Measurements from ENCODE around the gene AUTS2.

Gene AUTS2

DNA sequence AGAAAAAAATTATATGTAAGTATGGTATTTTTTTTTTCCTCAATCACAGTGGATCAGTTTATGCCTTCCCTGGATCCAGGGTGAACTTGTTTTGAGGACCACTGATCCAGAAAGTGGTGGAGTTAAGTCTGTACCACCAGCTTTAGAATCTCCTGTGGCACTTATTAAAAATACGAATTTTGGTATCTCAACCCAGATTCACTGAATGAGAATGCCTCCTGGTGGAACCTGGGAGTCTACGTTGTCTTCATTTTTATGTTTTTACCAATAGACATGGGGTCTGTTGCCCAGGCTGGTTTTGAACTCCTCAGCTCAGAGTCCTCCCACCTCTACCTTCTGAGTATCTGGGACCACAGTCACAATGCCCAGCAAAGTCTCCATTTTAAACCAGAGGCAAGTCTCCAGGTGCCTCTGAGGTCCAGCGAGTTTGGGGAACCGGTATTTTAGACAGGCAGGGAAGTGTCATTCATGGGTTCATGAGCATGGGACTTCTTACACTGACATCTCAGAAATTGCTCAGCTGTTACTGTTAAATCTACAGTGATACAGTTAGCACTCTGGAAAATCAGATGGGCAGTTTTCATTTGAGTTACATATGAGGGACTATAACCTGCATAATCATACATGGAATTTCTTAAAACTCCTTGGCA lies 200.9 kb downstream of the AUTS2 start:
- no peak for DNase-seq

DNA sequence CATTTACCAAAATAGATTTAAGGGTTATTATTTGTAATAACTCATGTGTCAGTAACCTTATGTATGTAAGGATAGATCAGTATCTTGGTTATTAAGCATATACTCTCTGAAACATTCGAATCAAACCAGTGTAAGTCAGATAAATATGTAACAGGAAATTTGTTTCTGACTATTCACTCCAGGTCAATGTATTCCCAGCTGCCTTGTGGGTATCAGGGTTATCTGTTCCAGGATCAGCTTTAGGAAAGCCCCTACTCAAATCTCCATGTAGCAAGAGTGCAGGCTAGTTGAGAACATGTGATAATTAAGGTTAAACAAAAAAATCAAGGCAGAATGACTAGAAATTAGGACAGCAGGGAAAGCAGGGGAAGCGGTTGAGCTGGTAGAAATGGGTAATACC lies 201.7 kb downstream of the AUTS2 start:
- no peak for DNase-seq

DNA sequence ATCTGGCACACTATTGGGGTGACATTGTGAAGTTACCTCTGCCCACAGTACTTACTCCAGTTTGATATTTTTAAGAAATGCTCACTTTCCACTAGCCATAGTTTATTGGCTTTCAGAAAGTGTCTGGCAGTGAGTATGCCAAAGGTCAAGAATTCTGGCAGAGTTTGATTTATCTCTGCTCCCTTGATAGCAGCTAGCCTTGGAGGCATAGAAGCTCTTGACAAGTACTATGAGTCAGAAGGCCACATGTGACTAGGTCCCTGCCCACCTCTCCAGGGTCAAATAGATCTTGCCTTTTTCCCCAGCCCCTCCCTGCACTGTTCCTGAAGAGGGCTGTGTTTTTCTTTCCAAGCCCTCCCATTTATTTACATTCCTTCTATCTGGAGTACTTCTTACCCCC lies 202.2 kb downstream of the AUTS2 start:
- DNase-seq, result no peak

DNA sequence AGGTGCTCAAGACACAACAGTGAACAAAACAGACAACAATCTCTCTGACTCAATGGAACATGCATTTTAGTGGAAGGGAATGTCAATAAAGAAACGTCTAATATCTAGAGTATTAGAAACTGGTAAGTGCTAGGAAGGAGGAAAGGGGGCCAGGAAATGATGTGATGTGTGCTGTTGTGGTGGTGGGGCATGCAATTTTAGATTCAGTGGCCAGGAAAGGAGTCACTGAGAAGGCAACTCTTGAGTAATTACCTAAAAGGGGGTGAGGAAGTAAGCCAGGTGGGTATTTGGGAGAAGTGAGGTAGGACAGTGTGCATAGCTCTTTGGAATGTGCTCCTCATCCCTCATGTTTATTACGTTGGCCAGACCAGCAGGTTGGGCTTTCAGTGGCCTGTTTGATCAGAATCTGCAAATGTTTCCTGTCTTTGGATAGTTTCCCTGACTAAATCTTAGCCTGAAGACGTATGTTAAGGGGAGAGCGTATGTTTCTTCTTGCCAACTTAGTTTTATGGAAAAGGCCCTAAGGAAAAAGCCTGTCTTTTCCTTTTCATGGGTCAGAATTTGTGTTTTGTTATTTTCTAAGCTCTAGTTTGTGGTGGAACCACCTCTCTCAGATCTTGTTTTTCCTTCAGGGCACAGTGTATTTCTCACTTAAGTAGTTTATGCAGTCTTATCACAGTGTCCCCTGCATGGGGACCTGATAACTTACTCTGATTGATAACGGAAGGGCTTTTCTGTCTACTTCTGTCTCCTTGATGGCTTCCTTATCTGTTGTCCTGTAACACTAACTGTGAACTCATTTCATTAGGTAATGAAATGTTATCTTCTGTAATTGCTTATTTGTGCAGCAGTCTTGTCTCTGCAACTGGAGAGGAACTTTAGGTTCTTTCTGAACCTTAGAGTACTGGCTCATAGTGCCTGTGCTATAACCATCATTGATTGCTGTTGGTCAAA lies 203.7 kb downstream of the AUTS2 start:
- DNase-seq, result no peak

DNA sequence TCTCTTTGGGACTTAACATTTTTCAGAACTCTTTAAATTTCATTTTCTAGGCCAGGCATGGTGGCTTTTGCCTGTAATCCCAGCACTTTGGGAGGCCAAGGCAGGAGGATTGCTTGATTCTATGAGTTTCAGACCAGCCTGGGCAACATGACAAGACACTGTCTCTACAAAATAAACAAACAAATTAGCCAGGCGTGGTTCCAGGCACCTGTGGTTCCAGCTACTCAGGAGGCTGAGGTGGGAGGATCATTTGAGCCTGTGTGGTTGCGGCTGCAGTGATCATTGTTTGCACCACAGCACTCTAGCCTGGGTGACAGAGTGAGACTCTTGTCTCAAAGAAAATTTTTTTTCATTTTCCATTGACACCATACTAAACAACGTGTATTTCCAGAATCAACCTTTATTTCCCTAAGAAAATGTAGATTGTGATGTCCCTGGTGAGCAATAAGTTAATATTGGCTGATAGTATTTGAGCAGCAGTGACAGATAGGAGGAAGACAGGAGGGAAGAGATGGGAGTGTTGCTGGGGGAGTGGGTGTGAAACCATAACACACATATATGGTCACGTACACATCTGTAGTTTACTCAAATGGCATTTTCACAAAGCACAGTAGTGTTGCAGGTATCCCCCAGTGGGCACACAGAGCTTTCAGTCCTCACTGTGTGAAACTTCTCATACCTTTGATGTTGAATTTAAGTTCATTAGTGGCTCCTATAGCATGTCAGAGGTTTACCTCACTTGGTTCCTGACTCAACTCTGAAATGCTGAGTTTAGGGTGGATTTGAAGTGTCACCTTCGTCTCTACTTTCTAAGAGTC lies 205.6 kb downstream of the AUTS2 start:
- DNase-seq, result no peak

DNA sequence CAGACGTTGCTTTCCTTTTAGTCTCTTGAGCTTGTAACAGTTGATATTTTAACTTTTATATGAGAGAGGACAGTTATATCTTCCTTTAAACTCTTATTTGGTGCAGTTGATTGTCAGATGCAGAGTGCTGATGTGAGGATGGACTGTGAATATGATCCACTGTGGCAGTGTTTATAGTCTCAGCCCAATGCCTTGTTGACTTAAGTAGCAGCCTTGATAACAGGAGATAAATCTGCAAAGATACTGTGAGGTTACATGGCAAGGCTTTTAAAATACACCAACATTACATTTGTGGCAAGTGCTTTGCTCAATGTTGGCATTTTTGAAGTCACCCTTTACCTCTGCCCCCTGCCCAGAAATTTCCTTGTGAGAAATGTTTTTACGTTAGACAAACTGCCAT lies 206.7 kb downstream of the AUTS2 start:
- no peak for DNase-seq

DNA sequence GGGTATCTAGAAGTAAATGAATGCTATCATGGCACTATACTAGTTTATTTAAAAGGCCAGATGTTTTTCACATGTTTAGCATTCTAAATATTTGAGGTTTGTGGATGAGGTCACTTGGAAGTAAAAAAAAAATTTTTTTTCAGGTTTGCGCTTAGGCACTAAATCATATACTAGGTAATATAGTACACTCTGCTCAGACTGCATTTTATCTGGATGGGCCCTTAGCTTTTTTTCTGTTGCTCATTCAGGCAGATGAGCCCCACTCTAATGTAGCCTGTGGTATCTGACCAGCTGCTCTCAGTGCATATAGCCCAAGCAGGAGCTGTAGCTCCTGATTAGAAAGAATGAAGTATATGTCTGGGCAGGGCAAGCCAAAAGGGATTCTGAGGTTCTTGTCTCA lies 210.1 kb downstream of the AUTS2 start:
- no peak for DNase-seq

DNA sequence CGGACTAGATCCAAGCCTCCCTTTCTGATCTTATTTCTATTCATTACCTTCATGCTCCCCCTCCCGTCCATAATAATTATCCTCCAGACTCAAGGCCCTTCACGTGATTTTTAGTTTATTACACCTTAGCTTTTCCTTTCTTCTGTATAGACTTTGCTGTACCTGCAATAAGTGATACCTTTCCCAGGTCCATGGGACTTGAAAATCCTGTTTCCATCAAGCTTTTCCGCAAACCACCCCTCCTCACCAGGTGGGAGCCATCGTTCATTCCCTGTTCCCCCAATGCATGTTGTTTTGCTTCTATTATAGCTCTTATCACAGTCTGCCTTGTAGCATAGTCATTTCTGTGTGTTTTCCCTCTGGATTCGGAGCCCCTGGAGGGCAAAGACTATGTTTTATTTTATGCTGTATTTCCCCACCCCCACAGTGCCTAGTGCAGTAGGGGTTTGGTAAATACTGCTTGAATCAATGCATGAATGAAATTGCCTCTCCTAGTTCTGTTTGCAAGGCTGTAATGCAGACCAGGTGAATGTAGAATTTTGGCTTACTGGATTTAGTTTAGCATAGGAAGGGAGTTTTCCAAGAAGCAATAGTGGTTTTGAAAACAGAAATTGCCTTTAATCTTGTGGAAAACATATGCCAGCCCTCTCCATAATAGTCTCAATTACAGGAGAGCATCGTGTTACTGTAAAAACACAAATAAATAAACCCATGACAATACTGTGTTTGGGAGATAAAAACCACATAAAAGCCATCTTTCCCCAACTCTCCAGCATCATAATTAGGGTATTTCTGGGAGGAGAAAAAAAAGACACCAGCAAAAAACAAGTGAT lies 213.4 kb downstream of the AUTS2 start:
- no peak for DNase-seq

DNA sequence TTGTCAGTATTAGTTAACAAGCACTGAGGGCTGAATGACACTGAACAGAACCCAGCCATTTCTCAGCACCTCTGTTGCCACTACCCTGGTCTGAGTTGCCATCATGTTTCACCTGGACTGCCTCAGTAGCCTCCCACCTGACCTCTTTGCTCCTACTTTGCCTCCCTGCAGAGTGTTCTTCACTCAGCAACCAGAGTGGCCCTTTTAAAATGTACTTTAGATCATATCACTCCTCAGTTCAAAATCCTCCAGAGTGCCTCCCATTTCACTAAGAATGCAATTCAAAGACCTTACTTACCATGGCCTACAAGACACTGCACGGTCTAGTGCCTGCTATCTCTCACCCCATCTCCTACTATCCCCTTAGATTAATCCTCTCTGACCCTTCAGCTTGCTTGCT lies 214.5 kb downstream of the AUTS2 start:
- no peak for DNase-seq

DNA sequence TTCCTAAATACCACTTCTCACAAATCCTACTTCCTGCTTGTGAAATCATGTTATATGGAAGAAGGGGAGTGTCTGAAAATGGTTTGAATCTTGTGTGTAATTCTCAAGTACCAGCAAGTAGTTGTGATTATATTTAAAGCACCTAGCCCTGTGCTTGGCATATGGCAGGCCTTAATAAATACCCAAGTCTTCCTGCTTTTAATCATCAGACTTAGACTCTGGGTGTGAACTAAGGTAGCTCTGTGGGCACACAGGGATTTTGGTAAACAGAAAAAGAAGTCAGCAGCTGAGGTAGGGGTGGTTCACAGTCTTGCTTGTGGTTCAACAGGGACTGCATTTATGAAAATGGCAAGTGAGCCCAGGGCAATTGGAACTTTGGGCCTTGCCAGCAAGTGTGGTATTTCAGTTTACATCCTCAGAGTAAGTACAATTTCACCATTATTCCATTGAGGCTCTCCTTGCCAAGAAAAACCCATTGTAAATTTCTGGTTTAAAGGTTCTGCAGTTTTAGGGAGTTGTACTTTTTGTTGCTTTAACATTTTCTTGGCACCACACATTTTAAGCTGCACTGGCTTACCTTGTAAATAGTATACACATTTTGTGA lies 215.5 kb downstream of the AUTS2 start:
- no peak for DNase-seq

DNA sequence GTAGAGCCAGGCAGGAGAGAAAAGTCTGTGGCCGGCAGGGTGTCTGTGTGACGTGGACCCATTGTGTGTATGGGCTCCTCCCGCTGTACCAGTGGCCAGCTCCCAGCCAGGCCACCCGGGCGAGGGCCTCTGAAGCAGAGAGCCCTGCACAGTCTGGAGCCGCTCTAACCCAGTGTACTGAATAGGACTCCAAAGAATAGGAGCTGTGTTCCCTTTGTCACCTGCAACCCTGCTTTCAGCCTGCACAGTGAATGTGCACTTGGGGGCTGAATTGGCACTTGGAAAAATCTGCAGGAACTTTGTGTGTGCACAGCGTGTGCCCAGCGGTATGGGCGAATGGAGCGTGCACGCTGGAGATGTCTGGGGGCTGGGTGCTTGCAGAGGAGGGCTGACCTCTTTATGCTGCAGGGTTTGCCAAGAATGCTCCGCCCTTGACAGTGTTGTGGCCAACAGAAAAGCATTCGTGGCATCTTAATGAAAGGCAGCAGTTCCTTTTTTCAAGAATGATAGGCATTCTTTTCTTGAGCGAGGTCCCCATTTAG lies 216.2 kb downstream of the AUTS2 start:
- DNase-seq, result no peak

DNA sequence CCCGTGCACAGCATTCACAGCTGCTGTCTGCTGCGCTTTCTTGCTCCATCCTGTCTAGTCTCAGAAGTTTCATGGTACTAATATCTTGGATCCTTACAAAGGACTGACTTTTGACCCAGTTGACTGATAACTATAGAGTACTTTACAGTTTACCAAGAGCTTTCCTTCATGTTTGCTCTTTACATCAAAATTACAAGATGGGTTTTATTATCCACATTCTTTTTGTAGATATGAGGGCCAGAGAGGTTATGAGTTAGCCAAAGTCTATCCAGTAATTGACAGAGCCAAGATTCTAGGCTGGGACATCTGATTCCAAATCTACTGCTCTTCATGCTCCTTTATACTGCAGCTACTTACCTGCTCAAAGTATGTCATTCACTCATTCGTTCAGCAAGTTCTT lies 218.2 kb downstream of the AUTS2 start:
- DNase-seq, result no peak

DNA sequence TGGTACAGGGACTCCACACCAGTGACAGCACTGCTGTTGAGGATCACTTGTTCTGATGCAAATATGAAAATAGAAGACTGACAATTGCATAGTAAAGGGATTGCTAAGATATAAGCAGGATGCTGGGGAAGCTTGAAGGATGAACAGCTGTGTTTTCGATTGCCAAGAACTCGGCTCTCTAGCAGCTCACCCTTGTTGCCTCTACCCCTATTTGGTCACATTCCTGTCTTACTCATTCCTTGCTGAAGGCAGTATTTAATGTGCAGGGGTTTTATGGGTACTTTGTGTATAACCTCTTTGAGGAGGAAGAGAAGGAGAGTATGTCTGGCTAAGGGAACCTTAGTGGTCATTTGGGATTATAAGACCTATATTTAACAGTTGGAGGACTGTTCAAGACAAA lies 218.8 kb downstream of the AUTS2 start:
- DNase-seq, result no peak

DNA sequence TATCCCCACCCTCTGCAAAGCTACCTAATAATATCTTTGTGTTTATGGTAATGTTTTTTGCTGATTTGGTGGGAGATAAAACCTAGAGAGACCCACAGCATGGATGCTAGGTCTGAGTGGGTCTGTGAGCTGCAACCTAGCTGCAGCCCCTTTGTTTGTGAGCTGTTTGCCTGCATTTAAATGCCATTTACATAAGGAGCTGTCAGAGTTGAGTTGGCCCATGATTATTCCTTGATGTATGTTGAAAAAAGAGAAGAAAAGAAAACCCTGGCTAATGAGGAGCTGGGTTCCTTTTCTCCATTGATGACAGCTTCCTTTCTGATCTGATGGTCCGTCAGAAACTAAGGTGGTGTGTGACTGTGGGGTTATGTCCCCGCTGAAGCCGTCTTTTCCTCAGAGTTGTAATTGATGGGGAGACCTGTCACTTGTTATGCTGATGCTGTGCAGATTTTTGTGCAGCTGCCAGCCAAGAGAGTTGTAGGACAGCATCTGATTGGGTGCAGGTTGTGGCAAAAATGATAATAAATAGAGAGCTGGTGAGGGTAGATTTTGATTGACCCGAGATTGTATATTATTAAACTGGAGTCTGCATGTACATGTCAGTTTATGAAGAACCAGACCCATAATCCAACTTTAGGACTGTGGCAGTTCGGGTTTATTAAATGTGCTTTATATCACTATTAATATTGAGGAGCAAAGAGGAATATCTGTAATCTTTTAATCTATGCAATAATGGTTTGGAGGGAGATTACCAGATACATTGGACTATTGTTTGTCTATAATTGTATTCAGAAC lies 219.8 kb downstream of the AUTS2 start:
- DNase-seq, result no peak

DNA sequence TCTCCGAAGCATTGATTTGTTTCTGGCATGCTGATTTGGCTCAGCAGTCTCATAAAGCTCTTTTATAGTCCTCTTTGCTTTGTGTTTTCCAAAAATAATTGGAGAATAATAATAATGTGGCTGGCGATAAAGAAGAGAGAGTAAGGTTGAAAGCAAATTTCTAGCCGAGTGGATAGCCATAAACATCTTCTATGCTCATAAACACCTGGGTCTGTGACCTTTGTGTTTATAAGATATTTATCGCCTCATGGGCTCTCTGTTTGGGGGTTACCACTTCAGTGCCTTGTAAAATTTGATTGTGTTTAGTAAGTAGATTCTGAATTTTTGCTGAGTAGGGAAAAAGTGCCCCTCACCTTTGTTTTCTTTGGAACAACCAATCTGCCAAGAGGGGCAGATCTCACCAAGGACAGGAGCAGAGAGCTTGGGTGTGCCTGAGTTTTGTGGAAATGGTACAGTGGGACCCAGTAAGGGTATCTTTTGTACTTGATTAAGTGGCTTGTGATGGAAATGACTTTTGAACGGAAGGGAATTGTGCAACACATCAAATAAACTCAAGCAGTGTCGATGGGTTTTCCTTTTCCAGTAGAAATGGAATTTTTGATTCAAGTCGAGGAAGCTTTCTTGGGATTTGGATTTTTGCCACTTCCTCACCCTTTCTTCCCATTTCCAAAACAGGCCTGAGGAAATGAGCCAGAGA lies 220.5 kb downstream of the AUTS2 start:
- DNase-seq, result no peak

DNA sequence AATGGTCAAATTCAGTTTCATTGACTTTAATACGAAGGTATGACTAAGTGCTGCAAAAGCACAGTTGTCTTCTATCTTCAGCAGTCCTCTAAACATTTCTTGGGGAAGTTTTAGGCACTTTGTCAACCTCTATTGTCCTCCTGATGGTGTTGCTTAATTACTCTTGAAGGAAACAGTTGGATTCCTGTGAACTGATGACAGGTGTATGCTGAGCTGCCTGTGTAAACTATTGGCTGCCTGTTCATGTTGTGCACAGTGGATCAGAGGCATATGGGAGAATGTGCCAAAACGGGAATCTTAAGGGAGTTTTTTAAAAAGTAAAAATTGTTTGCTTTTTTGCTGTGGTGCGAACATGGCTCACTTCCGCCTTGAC lies 221.0 kb downstream of the AUTS2 start:
- no peak for DNase-seq

DNA sequence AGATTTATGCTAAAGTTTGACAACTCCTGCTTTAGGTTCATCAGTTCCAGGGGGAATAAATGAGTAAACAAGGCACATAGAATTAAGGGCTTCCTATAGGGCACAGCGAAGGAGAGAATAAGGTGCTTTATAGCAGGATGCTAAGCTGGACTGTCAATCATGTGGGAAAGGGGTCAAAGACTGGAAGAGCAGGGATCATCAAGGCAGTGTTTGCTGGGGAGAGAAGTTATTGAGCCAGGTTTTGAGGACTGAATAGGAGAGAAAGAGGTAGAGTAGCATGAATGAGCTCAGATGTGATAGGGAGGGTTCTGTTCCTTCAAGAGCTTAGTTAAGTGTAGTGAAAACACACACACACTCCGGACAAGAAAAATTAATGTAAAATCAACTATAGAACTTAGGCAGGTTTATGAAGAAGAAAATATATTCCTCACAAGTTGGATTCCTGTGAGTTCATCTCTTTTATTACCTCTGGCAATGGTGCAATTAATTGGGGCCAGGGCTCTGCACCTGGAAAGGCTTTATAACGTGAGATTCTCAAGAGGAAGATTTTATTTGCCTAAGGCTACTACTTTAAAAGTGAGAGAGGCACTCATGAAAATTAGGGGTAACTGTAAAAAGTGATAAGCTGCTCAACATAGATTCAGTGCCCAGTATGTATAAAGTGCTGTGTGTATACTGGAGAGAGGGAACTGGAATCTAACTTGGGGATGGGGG lies 222.4 kb downstream of the AUTS2 start:
- DNase-seq, result no peak

DNA sequence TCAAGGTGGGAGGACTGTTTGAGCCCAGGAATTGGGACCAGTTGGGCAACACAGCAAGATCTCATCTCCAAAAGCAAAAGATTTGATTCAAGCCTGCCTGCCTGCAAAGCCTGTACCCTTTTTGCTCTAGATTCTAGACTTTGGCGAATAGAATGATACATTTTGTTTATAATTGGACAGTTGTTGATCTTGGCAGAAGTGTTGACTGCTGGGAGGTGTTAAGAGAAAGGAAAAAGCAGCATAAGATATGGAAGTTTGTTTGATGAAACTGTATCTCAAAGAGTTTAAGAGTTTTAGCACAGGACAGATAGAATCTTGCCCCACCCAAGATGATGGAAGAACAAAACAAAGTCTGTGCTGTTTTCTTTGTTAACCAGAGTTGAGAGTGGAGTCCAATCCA lies 224.1 kb downstream of the AUTS2 start:
- no peak for DNase-seq

DNA sequence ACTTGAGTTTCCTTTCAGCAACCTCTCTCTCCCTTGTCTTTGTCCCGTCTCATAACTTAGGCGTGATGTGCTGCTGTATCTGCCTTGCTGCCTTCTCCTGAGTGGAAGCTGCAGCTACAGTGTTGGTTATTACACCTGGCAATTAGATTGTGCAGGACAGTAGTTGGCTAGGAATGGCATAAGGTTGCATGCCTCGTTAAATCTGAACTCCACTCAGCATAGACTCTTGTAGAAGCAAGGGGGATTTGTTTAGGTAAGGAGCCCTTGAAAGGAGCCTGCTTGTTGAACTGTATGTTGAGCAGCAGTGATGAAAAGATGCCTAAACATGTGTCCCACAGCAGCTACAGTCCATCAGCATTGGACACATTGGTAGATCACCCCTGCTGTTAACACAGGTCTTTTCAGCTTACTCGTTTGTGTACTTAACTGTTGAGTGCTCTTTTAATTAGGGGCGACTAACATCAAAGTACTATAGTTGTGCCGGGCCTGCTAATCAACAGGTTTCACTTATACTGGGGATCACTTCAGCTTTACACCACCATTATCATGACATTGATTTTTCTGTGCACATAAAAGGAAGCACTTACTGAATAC lies 225.0 kb downstream of the AUTS2 start:
- peak in 1 of 2 experiments; percentile 29 for DNase-seq

All from NCI-H526 (cell line).